ENCODE measurements around the gene ANKRD28.

ANKRD28 gene

DNA sequence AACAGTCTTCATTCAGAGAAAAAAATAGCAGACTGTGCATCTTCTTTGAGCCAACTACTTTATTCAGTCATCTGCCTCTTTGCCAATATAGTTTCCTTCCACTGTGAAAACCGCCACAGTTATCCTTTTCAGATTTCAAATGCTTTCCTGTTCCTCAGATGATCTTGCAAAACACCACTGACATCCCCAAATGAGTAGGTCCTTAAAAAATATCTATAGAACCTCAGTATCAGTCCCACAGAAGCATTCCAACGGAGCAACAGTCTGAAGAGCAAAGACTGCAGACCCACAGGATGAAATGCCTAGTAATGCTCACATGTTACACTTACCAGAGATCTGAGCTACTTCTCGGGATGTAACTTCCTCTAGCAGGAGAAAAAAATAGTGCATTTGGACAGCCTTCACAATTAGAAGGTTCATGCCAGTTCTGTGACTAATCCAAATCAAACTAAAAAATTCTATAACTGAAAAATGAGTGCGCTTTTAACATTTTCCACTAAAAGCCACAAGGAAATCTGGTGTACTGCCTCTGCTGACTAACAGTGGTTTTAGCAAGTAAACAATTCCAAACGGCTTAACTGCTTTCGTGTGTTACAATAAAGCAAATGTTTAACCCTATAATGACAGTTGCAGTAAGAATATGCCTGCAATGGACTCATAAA is at the start of gene ANKRD28:
ANKRD28 (minus strand) TSS at position 338 of the 662 bp plus-strand sequence. CDS start 1,458 bp downstream, outside the sequence.
- Histone ChIP-seq H4K20me1 (ENCODE audit: insufficient read depth, low read length) (no peaks in the 10 kb centered on the region), H3K9me3 (ENCODE audit: low read length) (no peaks in the 10 kb centered on the region), H3K4me1 (ENCODE audit: insufficient read depth, low read length, severe bottlenecking) (peaks cover 69% of the 10 kb centered on the region), H3K36me3 (ENCODE audit: insufficient read depth, low read length) (peaks cover 17% of the 10 kb centered on the region; the same call in 1 of the 2 replicates), H3K79me2 (ENCODE audit: insufficient read depth, low read length) (peaks cover 61% of the 10 kb centered on the region), H3K27ac (ENCODE audit: low read depth, low read length, poor library complexity, severe bottlenecking) (peak within 1 kb of the TSS; percentile 82), H3K4me3 (ENCODE audit: low read depth, low read length, poor library complexity, severe bottlenecking) (peak within 1 kb of the TSS; percentile 50), H3K9me2 (ENCODE audit: low read depth, low read length) (no peaks in the 10 kb centered on the region), H3F3A (ENCODE audit: insufficient read depth, low read length) (no peaks in the 10 kb centered on the region), H3K4me2 (ENCODE audit: low read length) (peak within 1 kb of the TSS; percentile 71), H3K9ac (ENCODE audit: low read length) (peak within 1 kb of the TSS; percentile 50), H2AFZ (ENCODE audit: low read length) (no peak within 1 kb of the TSS), H3K27me3 (ENCODE audit: insufficient read depth, low read length) (no peaks in the 10 kb centered on the region)
- TF ChIP-seq, protein P1, sequence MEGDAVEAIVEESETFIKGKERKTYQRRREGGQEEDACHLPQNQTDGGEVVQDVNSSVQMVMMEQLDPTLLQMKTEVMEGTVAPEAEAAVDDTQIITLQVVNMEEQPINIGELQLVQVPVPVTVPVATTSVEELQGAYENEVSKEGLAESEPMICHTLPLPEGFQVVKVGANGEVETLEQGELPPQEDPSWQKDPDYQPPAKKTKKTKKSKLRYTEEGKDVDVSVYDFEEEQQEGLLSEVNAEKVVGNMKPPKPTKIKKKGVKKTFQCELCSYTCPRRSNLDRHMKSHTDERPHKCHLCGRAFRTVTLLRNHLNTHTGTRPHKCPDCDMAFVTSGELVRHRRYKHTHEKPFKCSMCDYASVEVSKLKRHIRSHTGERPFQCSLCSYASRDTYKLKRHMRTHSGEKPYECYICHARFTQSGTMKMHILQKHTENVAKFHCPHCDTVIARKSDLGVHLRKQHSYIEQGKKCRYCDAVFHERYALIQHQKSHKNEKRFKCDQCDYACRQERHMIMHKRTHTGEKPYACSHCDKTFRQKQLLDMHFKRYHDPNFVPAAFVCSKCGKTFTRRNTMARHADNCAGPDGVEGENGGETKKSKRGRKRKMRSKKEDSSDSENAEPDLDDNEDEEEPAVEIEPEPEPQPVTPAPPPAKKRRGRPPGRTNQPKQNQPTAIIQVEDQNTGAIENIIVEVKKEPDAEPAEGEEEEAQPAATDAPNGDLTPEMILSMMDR (IDR thresholded peaks at IDR 0.05; ENCODE audit: low read length) = peak; percentile 28; the same call in 1 of the 2 replicates
- TF ChIP-seq EZH2 (IDR thresholded peaks at IDR 0.05; ENCODE audit: borderline replicate concordance, low read length) = no peak

DNA sequence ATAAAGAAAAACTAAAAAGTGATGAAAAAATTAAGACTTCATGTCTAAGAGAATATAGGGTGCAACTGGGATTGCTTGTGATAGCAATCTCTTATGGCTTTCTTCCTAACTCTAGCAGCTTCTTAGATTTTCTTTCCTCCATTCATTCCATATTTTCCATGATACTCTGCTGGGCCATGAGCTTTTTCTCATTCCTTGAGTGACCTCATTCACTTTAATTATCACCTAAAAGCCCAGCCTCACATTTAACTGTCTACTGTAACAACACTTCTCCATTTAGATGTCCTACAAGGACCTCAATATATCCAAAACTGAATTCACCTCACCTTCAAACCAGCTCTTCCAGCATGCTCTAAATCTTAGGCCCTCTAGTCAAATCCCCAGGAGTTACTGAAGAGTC is 49.5 kb upstream of the ANKRD28 start:
- H3K36me3 ChIP-seq (ENCODE audit: insufficient read depth, low read length) = peaks cover 36% of the 10 kb centered on the region
- H3K79me2 ChIP-seq (ENCODE audit: insufficient read depth, low read length) = peaks cover 96% of the 10 kb centered on the region
- no peak overlapping the region for H3K4me2 ChIP-seq (ENCODE audit: low read length)
- H3K9me2 ChIP-seq (ENCODE audit: low read depth, low read length) = no peaks in the 10 kb centered on the region
- no peaks in the 10 kb centered on the region for H3F3A ChIP-seq (ENCODE audit: insufficient read depth, low read length)
- no peaks in the 10 kb centered on the region for H3K4me1 ChIP-seq (ENCODE audit: insufficient read depth, low read length, severe bottlenecking)
- TF ChIP-seq EZH2 (IDR thresholded peaks at IDR 0.05; ENCODE audit: borderline replicate concordance, low read length) = no peak
- TF ChIP-seq, protein P1 (IDR thresholded peaks at IDR 0.05; ENCODE audit: low read length) = no peak
- H3K4me3 ChIP-seq (ENCODE audit: low read depth, low read length, poor library complexity, severe bottlenecking) = no peak overlapping the region
- peaks cover 4% of the 10 kb centered on the region; the same call in 1 of the 2 replicates for H3K9me3 ChIP-seq (ENCODE audit: low read length)
- H2AFZ ChIP-seq (ENCODE audit: low read length) = no peak overlapping the region
- H3K9ac ChIP-seq (ENCODE audit: low read length) = no peak overlapping the region
- no peak overlapping the region for H3K27ac ChIP-seq (ENCODE audit: low read depth, low read length, poor library complexity, severe bottlenecking)
- H4K20me1 ChIP-seq (ENCODE audit: insufficient read depth, low read length) = no peaks in the 10 kb centered on the region
- H3K27me3 ChIP-seq (ENCODE audit: insufficient read depth, low read length) = no peaks in the 10 kb centered on the region

DNA sequence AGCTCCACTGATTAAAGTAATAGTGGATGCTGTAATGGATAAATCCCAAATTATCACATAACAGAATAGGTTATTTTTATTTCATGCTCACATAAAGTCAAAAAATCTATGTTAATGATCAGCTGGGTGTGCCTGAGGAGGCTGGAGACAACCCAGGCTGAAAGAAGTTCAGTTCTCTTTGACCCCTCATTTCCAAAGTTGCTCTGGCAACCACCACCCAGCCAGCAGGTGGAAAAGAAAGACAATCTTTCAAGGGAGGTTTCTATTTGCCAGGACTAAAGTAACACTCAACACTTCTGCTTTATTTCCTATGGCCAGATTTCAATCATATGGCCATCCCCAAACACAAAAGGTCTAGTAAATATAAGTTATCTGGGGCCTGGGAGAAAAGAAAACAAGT is 48.8 kb upstream of the ANKRD28 start:
- TF ChIP-seq EZH2 (IDR thresholded peaks at IDR 0.05; ENCODE audit: borderline replicate concordance, low read length) = no peak
- TF ChIP-seq, protein P1 (IDR thresholded peaks at IDR 0.05; ENCODE audit: low read length) = no peak
- peaks cover 95% of the 10 kb centered on the region for H3K79me2 ChIP-seq (ENCODE audit: insufficient read depth, low read length)

More for the DNA sequence above, 48.8 kb upstream of the ANKRD28 start:
- H3K4me2 ChIP-seq (ENCODE audit: low read length) = no peak overlapping the region
- no peak overlapping the region for H2AFZ ChIP-seq (ENCODE audit: low read length)
- H3K9me2 ChIP-seq (ENCODE audit: low read depth, low read length) = no peaks in the 10 kb centered on the region
- no peak overlapping the region for H3K4me3 ChIP-seq (ENCODE audit: low read depth, low read length, poor library complexity, severe bottlenecking)
- H4K20me1 ChIP-seq (ENCODE audit: insufficient read depth, low read length) = no peaks in the 10 kb centered on the region
- no peaks in the 10 kb centered on the region for H3F3A ChIP-seq (ENCODE audit: insufficient read depth, low read length)
- H3K9ac ChIP-seq (ENCODE audit: low read length) = no peak overlapping the region
- no peaks in the 10 kb centered on the region for H3K4me1 ChIP-seq (ENCODE audit: insufficient read depth, low read length, severe bottlenecking)
- H3K27me3 ChIP-seq (ENCODE audit: insufficient read depth, low read length) = no peaks in the 10 kb centered on the region
- H3K27ac ChIP-seq (ENCODE audit: low read depth, low read length, poor library complexity, severe bottlenecking) = no peak overlapping the region
- peaks cover 31% of the 10 kb centered on the region for H3K36me3 ChIP-seq (ENCODE audit: insufficient read depth, low read length)
- H3K9me3 ChIP-seq (ENCODE audit: low read length) = peaks cover 4% of the 10 kb centered on the region; the same call in 1 of the 2 replicates
